ENCODE data around the gene XAF1.
"Not testable (repeated sequence)": the region's sequence is repeated elsewhere in the genome, so short reads cannot be mapped to it uniquely, and the experiment has no call there.

The XAF1 gene

GRCh38 chr17:6800422-6801027, 44.7 kb downstream of the XAF1 start:
- no peak for DNase-seq (ENCODE audit: low spot score)

GRCh38 chr17:6811510-6811909, 55.7 kb downstream of the XAF1 start:
- DNase-seq (ENCODE audit: low spot score) = no peak

GRCh38 chr17:6812295-6812694, 56.4 kb downstream of the XAF1 start:
- no peak for DNase-seq (ENCODE audit: low spot score)

GRCh38 chr17:6815775-6816174, 59.9 kb downstream of the XAF1 start:
- DNase-seq (ENCODE audit: low spot score) = no peak

- DNase-seq (ENCODE audit: low spot score) = not testable (repeated sequence)
Measured at GRCh38 chr17:6816368-6816767, 60.5 kb downstream of the XAF1 start.

- no peak for DNase-seq (ENCODE audit: low spot score)
Measured at GRCh38 chr17:6818938-6819337, 63.1 kb downstream of the XAF1 start.

- no peak for DNase-seq (ENCODE audit: low spot score)
Measured at GRCh38 chr17:6823011-6823442, 67.2 kb downstream of the XAF1 start.

Data from NAMALWA (cell line).